GM21717 (cell line): ENCODE results near the gene DRG2.

Source experiments
- ATAC-seq: cut with Tn5 transposase; IDR thresholded peaks from one replicate; pipeline ENCODE4 v1.9.1; 2021; ENCODE audit warnings: mild to moderate bottlenecking, moderate library complexity; ENCODE audit not compliant: unreplicated experiment

The DRG2 gene

DNA sequence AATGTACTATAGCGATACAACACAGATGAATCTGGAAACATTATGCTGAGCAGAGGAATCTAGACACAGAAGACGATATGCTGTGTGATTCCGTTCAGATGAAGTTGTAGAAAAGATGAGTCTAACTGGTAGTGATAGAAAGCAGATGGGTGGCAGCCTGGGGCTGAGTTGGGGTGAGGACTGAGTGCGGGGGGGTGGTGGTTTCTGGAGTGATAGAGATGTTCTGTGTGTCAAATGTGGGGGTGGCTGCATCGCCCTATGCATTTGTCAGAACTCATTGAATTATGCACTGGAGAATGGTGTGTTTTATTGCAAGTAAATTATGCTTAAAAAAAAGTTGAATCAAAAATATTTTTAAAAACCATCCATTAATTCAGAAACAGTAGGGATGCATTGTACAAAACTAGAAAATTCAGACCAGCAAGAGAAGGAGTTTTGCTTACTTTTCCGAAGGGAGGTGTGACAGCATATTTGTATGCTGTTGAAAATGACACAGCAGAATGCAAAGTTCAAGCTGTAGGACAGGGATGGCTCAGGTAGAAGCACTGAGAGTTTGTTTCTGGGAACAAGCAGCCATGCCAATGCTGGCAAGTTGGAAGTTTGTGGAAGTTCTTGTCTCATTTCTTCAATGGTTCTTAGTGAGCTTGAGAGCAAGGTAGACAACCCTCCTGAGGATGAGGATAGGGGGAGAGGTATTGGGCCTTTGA lies 13.0 kb upstream of the DRG2 start:
- ATAC-seq = no peak

DNA sequence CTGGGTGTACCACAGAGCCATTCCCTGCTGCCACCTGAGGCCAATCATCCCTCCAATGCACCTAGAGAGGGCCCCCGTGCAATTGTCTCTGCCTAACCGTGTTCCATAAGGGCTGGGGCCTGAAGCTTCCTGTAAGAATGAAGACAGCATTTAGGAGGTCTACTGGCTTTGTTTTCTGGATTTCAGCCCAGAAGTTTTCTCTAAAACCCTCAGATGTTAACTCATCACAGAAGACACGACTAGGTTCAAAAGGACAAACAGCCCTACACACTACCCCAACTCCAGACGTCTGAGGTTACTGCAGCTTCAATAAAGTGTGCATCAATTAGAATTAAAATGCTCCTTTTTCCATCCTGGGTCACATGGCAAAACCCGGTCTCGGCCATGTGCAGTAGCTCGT lies 10.8 kb upstream of the DRG2 start:
- no peak for ATAC-seq

DNA sequence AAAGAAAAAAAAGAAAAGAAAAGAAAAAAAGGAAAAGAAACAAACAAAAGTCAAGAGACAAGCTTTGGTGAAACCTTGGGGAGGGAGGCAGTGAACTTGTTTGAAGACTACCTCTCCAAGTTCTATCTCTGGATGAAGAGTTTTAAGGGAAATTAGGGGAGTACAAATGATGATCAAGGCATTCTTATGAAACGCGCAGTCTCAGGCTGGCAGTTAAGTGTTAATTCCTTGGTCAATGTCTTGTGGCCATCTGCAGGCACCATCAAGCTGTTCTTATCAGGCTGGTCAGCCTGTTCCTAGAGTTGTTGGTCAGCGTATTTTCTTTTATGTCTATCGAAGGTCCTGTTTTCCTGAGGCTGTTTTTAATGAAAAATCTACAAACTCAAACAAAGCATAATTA lies 8.2 kb upstream of the DRG2 start:
- ATAC-seq = no peak

DNA sequence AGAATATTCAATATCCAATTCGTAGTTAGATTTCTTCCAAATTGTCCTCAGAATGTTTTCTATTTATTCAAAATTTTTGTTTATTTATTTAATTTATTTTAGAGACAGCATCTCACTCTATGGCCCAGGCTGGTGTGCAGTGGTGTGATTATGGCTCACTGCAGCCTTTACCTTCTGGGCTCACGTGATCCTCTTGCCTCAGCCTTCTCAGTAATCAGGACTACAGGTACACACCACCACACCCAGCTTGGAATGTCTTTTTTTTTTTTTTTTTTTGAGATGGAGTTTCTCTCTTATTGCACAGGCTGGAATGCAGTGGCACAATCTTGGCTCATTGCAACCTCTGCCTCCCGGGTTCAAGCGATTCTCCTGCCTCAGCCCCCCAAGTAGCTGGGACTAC lies 3.5 kb upstream of the DRG2 start:
- ATAC-seq = no peak

DNA sequence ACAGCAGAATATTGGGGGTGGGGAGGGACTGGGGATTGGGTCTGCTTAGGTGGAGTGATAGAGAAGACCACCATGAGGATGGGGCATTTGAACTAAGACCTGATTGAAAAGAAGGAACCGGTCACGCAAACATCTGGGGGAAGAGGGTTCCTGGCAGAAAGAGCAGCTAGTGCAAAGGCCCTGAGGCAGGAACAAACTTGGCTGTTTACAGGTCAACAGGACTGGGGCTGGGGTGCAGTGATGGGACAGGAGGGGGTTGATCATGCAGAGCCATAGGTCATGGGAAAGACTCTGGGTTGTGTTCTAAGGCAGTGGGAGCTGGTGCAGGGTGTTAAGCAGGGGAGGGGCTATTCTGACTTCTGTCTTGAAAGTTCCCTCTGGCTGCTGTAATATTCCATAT lies 1.9 kb downstream of the DRG2 start:
- no peak for ATAC-seq

DNA sequence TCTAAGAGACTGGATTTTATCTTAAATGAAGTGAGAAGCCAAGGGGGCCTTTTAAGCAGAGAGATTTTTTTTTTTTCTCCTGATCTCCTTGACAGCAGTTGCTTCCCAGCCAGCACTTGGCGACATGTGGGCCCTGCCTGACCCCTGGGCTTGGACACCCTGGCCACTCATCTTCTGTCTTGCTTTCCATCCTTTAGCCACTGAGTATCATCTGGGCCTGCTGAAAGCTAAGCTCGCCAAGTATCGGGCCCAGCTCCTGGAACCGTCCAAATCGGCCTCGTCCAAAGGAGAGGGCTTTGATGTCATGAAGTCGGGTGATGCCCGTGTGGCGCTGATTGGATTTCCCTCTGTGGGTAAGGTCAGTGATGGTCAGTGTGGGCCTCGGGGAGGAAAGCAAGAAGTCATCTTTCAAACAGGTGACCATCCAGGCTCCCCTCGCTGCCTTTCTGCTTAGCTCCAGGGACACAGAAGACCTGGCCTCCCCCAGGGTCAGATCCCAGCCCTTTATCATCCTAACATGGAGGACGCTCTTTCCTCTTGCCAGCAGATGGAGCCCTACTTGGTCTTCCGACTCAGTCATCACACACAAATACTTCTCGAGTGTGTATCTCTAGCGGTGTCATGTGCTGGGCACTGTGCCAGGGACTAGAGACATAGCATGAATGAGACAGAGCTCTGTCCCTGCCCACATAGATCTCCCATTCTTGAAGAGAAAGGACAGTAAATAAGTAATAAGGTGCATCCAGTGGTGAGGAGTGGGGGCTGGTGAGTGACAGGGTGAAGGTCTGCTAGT lies 6.1 kb downstream of the DRG2 start:
- no peak for ATAC-seq

DNA sequence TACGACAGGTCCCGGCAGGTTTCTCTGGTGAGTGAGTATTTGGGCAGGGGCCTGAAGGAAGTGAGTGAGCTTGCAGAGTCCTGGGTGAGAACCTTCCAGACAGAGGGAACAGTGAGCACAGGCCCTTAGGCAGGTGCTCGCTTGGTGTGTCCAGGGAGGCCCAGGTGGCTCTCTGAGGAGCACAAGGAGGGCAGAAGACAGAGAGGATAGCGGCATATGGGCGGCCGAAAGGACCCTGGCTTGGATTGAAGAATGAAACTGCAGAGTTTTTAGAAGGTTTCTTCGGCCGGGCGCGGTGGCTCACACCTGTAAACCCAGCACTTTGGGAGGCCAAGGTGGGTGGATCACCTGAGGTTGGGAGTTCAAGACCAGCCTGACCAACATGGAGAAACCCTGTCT lies 6.7 kb downstream of the DRG2 start:
- ATAC-seq = no peak

DNA sequence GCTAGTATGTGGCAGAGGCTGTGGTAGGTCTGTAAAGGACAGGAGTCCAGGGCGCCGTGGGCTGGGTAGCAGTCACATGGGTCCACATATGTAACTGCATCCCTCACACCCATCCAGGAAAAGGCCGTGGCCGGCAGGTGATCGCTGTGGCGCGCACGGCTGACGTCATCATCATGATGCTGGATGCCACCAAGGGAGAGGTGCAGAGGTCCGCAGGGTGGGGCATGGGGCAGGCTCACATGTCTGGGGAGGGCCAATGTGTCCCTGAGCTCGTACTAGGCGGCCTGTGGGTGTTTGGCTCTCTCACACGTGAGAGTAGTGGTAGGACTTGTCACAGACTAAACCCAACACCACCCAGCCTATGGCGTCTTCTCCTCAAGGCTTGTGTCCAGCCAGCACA lies 11.8 kb downstream of the DRG2 start:
- no peak for ATAC-seq

DNA sequence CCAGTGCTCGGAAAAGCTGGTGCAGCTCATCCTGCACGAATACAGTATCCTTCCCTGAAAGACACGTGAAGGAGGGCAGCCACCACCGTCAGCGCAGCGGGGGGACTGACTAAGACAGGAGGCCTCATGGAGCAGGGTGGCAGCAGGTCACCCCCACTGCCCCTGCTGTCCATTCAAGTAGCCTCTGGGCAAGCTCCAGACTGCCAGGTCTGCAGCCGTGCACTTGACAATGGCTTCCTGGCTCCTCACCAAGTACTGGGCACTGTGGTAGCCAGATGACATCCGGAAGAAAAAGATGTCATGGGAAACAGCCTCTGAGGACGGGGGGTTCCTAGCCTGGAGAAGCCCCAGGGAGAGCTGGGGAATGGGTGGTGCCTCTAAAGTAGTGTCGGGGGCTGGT lies 12.9 kb downstream of the DRG2 start:
- no peak for ATAC-seq

DNA sequence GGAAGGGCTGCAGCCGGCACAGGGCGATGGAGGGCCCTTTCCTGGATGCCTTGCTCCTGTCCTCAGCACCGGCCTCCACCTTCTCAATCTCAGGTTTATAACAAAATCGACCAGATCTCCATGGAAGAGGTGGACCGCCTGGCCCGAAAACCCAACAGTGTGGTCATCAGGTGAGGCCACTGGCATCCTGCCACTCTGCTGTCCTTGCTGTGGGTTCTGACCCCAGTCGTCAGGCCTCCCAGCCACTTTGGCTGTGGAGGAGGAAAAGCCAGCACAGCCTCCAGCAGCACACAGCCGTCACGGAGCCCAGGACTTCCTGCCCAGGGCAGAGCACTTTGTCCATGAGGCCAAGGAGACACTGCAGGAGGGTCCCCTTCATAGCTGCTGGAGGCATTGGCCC lies 14.1 kb downstream of the DRG2 start:
- no peak for ATAC-seq

DNA sequence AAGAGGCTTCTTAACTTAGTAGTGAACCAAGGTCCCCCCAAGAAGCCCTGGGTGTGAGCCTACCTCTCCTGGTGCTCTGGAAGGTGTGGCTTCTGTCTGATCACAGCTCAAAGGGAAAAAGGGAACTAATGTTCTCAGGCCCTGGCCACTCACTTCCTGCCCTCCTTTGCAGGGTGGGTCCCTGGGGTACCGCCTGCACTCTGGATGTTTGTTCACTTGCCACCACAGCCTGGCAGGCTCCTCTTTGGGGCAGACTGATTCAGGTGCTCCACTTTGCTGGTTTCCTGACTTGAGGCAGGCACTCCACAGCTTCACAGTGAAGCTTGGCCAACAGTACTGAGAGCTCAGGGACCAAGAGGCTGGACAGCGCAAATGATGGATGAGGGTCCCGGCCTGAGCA lies 14.9 kb downstream of the DRG2 start:
- no peak for ATAC-seq

DNA sequence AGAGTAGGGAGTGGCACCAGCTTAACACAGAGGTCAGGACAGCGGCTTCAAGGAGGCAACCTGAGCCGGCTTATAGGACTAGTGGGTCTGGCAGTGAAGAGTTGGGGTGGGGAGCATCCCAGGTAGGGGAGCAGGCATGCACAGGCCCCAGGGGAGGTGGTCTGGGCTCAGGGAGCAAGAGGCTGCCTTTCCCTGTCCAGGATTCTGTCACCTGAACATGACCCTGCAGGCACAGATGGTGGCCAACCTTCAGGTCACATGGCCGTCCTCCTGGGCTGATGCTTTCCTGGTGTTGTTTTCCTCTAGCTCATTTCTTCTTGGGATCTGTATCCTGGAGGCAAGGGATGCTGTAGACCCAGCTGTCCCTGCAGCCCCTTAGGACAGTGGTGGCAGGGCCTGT lies 17.3 kb downstream of the DRG2 start:
- no peak for ATAC-seq

DNA sequence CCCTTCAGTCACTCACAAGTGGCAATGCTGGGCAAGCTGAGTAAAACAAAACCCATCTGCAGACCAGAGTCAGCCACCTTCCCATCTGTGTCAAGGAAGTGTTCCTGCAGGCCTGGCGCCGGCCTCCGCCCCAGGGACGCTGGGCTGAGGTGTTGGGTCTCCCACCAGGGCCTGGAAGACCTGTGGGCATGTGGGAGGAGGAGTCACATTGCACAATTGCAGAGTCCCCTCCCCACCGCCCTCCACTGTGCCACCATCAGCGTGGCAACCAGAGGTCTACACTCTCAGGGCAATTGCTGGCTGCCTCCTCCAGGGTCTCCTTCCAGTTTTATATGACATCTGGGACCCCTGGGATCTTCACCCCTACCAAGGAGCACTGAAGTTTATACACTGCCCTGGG lies 17.8 kb downstream of the DRG2 start:
- ATAC-seq = no peak

DNA sequence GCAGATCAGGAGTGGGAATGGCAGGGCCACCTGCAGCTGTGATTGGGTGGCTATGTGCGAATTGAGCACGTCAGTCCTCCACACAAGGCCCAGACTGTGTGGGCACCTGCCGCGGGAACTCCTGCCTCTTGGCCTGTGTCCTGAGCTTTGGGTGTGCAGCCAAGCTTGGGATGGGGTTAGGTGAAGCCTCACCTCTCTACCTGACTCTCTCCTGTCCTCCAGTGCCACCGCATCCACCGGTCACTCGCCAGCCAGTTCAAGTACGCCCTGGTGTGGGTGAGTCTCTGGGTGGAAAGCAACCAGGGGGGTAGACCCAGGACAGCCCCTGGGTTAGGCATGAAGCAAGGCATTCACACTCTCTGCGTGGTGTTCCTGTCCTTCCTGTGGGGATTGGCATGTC lies 18.5 kb downstream of the DRG2 start:
- no peak for ATAC-seq

DNA sequence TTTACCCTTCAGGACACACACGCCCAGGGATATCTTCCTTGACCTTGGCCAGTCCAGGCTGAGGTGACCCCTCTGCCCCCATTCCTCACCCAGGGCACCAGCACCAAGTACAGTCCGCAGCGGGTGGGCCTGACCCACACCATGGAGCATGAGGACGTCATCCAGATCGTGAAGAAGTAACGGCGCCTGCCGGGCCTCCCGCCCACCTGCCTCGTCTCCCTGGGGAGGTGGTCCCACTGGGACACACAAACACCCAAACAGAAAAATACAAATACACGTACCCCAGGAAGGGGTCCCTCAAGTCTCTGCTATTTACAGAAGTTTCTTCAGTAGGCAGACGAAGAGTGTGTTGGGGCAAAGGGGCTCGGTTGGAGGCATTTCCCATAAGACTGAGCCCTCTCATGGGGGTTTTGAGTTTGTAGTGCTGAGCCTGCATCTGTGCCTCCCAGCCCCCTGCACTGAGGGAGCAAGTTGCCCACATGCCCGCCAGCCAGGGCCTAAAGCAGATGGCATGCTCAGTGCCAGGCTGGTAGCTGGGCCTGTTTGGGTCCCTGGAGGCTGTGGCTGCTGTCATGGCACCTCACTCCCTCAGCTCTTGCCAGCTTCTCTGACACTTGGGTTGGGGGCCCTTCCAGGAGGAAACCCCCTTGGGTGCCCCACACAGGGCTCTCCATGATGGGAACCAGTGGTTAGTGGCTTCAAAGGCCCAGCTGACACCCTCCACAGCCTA lies 19.5 kb downstream of the DRG2 start:
- ATAC-seq = no peak

DNA sequence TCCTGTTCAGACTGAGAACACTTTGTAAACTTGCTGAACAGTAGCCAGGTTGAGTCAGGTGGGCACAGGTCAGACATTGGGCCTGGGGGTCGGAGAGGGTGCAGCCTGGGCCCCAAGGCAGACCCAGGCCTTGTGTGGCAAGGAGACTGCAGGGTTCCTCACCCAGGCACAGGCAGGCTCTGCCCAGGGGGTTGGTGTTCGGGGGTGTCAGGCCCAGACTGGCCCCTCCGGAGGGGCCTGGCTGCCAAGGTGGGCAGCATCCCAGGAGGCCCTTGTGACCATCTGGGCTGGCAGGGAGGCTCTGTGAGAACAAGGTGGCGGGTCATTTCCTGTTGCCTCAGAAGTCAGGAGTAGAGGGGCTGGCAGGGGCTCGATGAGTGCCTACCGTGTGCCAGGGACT lies 20.2 kb downstream of the DRG2 start:
- ATAC-seq = no peak

DNA sequence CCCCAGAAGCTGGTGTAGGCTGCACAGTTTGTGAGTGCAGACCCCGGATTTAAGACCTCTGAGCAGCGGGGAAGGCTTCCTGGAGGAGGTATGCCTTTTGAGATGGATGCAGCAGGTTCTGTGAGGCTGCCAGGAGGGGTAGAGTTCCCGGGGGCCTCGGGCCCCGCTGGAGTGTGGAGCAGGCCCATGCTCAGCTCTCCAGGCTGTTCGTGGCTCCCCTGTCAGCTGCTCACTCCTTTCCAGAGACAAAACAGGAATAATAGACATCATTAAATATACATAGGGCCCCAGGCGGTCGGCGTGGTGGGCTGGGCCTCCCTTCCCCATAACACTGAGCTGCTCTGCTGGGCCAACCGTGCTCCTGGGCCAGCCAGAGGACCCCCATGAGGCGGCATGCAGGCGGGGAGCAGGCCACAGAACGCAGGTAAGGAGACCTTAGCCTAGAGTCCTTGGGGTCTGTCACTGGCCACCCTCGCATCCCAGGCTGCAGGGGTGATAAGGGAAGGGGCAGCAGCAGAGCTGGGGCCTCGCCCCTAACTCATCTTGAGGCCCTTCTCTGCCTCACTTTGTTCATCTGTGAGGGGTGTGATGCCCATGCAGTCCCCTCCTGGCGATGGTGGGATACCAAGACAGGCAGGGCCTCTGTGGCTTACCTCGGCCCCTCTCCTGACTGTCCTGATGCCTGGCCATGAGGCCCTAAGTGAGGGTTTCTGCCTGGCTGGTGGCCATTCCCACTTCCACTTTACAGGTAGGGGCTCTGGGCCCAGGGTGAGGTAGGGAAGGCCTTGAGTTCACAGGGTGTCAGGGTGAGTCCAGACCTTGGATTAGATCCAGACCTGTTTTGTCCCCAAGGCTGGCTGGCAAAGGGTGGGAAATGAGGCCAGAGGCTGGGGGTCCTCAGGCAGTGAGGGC lies 20.9 kb downstream of the DRG2 start, which contains the start of gene MYO15A:
MYO15A (plus strand) TSS at position 356 of the 912 bp plus-strand sequence. CDS start 10,045 bp downstream, outside the sequence.
- ATAC-seq = no peak

DNA sequence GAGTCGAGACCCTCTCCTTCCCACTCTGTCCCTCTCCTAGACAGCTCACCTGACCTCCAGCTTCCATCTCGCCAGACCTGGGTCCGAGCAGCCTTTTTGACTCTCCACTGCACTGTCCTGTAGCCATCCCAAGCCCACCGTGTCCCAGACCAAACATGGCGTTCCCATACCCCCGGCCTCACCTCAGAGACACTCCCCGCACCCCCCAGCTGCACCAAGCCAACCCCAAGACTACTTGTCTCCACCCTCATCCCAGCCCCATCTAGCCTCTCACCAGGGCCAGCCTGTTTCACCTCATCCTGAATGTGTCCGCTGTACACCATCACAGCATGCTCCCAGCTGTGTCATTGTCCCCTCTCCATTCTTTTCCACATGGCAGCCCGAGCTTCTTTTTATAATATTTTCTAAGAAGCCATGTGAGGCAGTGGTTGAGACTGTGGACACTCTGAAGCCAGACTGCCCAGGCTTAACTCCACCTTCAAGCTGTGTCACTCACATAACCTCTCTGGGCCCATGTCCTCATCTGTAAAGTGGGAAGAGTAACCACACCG lies 22.3 kb downstream of the DRG2 start:
- no peak for ATAC-seq

DNA sequence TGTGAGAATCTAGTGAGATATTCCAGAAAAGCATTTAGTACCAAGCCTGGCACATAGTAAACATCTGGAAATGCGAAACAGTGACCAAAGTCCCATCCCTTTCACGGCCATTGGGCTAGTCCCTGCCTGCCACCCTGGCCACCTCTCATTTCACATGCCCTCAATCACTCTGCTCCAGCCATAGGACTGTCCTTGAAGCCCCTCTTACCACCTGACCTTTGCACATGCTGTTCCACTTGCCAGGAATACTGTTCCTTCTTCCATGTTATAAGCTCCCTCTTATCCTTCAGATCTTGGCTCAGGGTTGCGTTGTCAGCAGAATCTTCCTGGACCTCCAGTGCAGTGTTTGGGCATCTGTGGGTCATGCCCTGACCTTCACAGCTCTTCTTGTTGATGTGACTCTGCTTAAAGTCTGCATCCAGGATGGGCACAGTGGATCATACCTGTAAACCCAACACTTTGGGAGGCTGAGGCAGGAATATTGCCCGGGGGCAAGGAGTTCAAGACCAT lies 22.9 kb downstream of the DRG2 start:
- no peak for ATAC-seq

DNA sequence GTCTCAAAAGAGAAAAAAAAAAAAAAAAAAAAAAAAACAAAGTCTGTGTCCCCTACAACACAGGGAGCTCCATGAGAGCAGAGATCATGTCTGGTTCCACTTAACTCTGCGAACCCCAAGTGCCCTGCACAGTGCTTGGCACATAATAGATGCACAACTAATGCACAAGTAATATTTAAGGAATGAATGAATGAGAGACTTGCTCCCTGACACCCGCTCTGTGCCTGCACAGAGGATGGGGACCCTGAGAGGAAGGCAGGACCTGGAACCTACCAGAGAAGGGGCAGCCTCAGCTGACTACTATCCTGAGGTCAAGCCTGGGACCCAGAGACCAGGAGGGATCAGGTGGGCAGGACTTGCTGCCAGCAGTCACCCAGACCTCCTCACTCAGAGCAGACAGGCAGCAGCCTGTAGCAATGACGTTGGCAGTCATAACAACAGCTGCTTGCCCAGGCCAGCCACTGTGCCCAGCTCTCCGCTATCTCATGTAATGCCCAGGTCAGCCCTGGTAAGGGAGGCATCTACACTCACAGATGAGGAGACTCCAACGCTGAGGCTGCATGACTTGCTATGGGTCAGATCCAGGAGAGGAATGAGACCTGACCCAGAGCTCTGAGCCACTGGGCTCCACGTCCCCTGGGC lies 23.7 kb downstream of the DRG2 start:
- ATAC-seq = no peak
